Measurements from ENCODE around the gene NPRL2. TPM values are rescaled to one million over a fixed set of nuclear protein-coding genes. Genes with fewer than 3 reads are reported as not detected.
A peak's percentile ranks its signal among the peaks of the same experiment; 100 is the strongest.

The NPRL2 gene
- total RNA-seq, 2 donors from 2014 or later, result 21.8 TPM

GRCh38 chr3:50378024-50378423 is 27.4 kb upstream of the NPRL2 start:
- Histone ChIP-seq H3K4me1 (ENCODE audit: control insufficient read depth, insufficient read depth, low read length) (no peaks in the 10 kb centered on the region), H3K36me3 (ENCODE audit: control insufficient read depth, insufficient read depth, low read length) (no peaks in the 10 kb centered on the region), H3K27me3 (ENCODE audit: control insufficient read depth, insufficient read depth, low read length, poor library complexity, severe bottlenecking) (no peaks in the 10 kb centered on the region), H3K4me3 (ENCODE audit: low read length) (no peak overlapping the region), H3K27ac (ENCODE audit: low read depth, low read length) (no peak overlapping the region), H3K9me3 (ENCODE audit: control insufficient read depth, low read length) (no peaks in the 10 kb centered on the region), H3K9ac (ENCODE audit: extremely low read depth, low read length, poor library complexity, severe bottlenecking) (no peak overlapping the region)
- Mint-ChIP-seq H3K27me3 (ENCODE audit: insufficient read depth) (no peaks in the 10 kb centered on the region), H3K36me3 (ENCODE audit: low read depth) (no peaks in the 10 kb centered on the region), H3K9me3 (no peaks in the 10 kb centered on the region), H3K4me1 (peaks cover 2% of the 10 kb centered on the region), H3K4me3 (no peak overlapping the region), H3K27ac (no peak overlapping the region)
- WGBS, 2 experiments (ENCODE audit: insufficient coverage in 1 of 2, insufficient read length in 1 of 2), result 84 to 100% methylated on average over 2 to 6 of the region's 6 CpGs
- TF ChIP-seq, protein P1, sequence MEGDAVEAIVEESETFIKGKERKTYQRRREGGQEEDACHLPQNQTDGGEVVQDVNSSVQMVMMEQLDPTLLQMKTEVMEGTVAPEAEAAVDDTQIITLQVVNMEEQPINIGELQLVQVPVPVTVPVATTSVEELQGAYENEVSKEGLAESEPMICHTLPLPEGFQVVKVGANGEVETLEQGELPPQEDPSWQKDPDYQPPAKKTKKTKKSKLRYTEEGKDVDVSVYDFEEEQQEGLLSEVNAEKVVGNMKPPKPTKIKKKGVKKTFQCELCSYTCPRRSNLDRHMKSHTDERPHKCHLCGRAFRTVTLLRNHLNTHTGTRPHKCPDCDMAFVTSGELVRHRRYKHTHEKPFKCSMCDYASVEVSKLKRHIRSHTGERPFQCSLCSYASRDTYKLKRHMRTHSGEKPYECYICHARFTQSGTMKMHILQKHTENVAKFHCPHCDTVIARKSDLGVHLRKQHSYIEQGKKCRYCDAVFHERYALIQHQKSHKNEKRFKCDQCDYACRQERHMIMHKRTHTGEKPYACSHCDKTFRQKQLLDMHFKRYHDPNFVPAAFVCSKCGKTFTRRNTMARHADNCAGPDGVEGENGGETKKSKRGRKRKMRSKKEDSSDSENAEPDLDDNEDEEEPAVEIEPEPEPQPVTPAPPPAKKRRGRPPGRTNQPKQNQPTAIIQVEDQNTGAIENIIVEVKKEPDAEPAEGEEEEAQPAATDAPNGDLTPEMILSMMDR (conservative IDR thresholded peaks at IDR 0.05), result no peak
- DNase-seq, result peak; percentile 61

DNA sequence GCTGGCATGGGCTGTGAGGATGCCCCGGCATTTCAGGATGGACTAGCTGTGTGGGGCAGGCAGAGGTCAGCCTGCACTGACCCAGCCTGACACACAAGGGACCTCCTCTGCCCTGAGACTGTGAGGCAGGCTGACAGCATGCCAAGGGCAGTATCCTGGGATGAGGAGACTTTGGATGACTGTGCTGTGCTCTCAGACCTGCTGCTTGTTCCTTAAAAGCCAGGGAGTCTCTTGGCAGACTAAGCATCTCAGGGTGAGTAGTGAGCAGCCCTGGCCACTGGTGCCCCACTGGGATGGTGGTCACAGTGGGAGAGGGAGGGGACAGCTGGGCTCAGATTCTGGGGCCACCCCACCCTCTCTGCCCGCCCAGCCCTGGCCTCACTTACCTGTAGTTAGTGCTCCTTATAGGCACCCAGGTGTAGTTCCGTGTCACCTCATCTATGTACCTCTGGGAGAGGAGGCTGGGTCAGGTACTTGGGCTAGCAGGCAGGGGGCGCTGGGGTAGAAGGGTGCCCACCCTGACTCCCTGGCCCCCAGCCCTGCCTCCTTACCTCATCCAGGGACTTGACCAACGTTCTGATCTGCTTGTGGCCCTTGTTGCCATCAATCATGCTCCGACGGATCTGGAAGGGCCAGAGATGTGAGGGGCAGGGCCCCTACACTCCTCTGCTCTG is 24.8 kb upstream of the NPRL2 start:
- peak overlapping the region; percentile 63 for H3K27ac ChIP-seq (ENCODE audit: low read depth, low read length)

GRCh38 chr3:50374363-50375257 is 24.0 kb upstream of the NPRL2 start:
- no peaks in the 10 kb centered on the region for H3K9me3 Mint-ChIP-seq
- no peak overlapping the region for H3K4me3 Mint-ChIP-seq
- DNase-seq, result no peak
- Histone ChIP-seq H3K9me3 (ENCODE audit: control insufficient read depth, low read length) (no peaks in the 10 kb centered on the region), H3K36me3 (ENCODE audit: control insufficient read depth, insufficient read depth, low read length) (no peaks in the 10 kb centered on the region), H3K4me1 (ENCODE audit: control insufficient read depth, insufficient read depth, low read length) (peaks cover 8% of the 10 kb centered on the region), H3K9ac (ENCODE audit: extremely low read depth, low read length, poor library complexity, severe bottlenecking) (no peak overlapping the region), H3K4me3 (ENCODE audit: low read length) (no peak overlapping the region), H3K27ac (ENCODE audit: low read depth, low read length) (peak overlapping the region; percentile 63), H3K27me3 (ENCODE audit: control insufficient read depth, insufficient read depth, low read length, poor library complexity, severe bottlenecking) (no peaks in the 10 kb centered on the region)
- no peaks in the 10 kb centered on the region for H3K27me3 Mint-ChIP-seq (ENCODE audit: insufficient read depth)
- H3K4me1 Mint-ChIP-seq, result peaks cover 10% of the 10 kb centered on the region
- TF ChIP-seq, protein P1 (conservative IDR thresholded peaks at IDR 0.05), result no peak
- H3K27ac Mint-ChIP-seq, result no peak overlapping the region
- no peaks in the 10 kb centered on the region for H3K36me3 Mint-ChIP-seq (ENCODE audit: low read depth)
- WGBS, 2 experiments (ENCODE audit: insufficient coverage in 1 of 2, insufficient read length in 1 of 2), result 73 to 86% methylated on average over 7 to 22 of the region's 22 CpGs

More for the DNA sequence above, 24.8 kb upstream of the NPRL2 start:
- peaks cover 10% of the 10 kb centered on the region for H3K4me1 Mint-ChIP-seq
- Histone ChIP-seq H3K9me3 (ENCODE audit: control insufficient read depth, low read length) (no peaks in the 10 kb centered on the region), H3K27me3 (ENCODE audit: control insufficient read depth, insufficient read depth, low read length, poor library complexity, severe bottlenecking) (no peaks in the 10 kb centered on the region), H3K9ac (ENCODE audit: extremely low read depth, low read length, poor library complexity, severe bottlenecking) (no peak overlapping the region), H3K4me3 (ENCODE audit: low read length) (no peak overlapping the region), H3K36me3 (ENCODE audit: control insufficient read depth, insufficient read depth, low read length) (no peaks in the 10 kb centered on the region), H3K4me1 (ENCODE audit: control insufficient read depth, insufficient read depth, low read length) (peaks cover 8% of the 10 kb centered on the region)
- H3K36me3 Mint-ChIP-seq (ENCODE audit: low read depth), result no peaks in the 10 kb centered on the region
- WGBS, 2 experiments (ENCODE audit: insufficient coverage in 1 of 2, insufficient read length in 1 of 2), result 70 to 74% methylated on average over 5 to 7 of the region's 7 CpGs
- TF ChIP-seq, protein P1 (conservative IDR thresholded peaks at IDR 0.05), result peak; percentile 74
- H3K27me3 Mint-ChIP-seq (ENCODE audit: insufficient read depth), result no peaks in the 10 kb centered on the region
- H3K9me3 Mint-ChIP-seq, result no peaks in the 10 kb centered on the region
- no peak overlapping the region for H3K4me3 Mint-ChIP-seq
- DNase-seq, result peak; percentile 79
- no peak overlapping the region for H3K27ac Mint-ChIP-seq
